Astrocyte (in vitro differentiated cells and primary cell): ENCODE data around the gene LZTFL1. TPM values are rescaled to one million over a fixed set of nuclear protein-coding genes. Genes with fewer than 3 reads are reported as not detected.

Source experiments
- DNase-seq: peaks from one replicate; pipeline ENCODE4 v3.0.0-alpha.2; 2010; ENCODE audit warnings: low read depth
- FAIRE-seq: peaks from 2 replicates; lab custom pipeline; 2011; peaks lifted over from hg19 to GRCh38; lab: Jason Lieb, UNC
- H2AFZ ChIP-seq: 2 replicates; pipeline ENCODE4 v1.6.0; 2012; ENCODE audit warnings: low read depth, low read length, inconsistent platforms
- H3K27ac ChIP-seq: 2 replicates; pipeline ENCODE4 v1.5.1; 2011; ENCODE audit warnings: low read depth, low read length, inconsistent platforms
- H3K27me3 ChIP-seq: 2 replicates; pipeline ENCODE4 v1.6.0; 2011; ENCODE audit warnings: low read length, inconsistent platforms; ENCODE audit not compliant: insufficient read depth
- H3K36me3 ChIP-seq: 2 replicates; pipeline ENCODE4 v1.5.1; 2011; ENCODE audit warnings: low read length, inconsistent platforms; ENCODE audit not compliant: insufficient read depth
- H3K4me1 ChIP-seq: 2 replicates; pipeline ENCODE4 v1.5.1; 2011; ENCODE audit warnings: low read length, inconsistent platforms; ENCODE audit not compliant: insufficient read depth
- H3K4me2 ChIP-seq: 2 replicates; pipeline ENCODE4 v1.6.0; 2012; ENCODE audit warnings: low read length, inconsistent platforms
- H3K4me3 ChIP-seq: 2 replicates; pipeline ENCODE4 v1.5.1; 2011; ENCODE audit warnings: low read depth, mild to moderate bottlenecking, low read length, inconsistent platforms; ENCODE audit not compliant: insufficient read depth
- H3K79me2 ChIP-seq: 2 replicates; pipeline ENCODE4 v1.6.0; 2012; ENCODE audit warnings: mild to moderate bottlenecking, low read length, inconsistent platforms; ENCODE audit not compliant: insufficient read depth
- H3K9ac ChIP-seq: 2 replicates; pipeline ENCODE4 v1.6.0; 2012; ENCODE audit warnings: mild to moderate bottlenecking, low read length, inconsistent platforms
- H3K9me3 ChIP-seq: 2 replicates; pipeline ENCODE4 v1.5.1; 2012; ENCODE audit warnings: low read depth, mild to moderate bottlenecking, low read length, inconsistent platforms; ENCODE audit not compliant: insufficient read depth
- H4K20me1 ChIP-seq: 2 replicates; pipeline ENCODE4 v1.6.0; 2012; ENCODE audit warnings: low read length, inconsistent platforms; ENCODE audit not compliant: insufficient read depth
- H3K27ac Mint-ChIP-seq: one replicate; pipeline ENCODE4 v1.8.0; 2021; ENCODE audit warnings: mild to moderate bottlenecking, mixed read lengths; ENCODE audit not compliant: unreplicated experiment
- H3K27me3 Mint-ChIP-seq: one replicate; pipeline ENCODE4 v1.8.0; 2021; ENCODE audit warnings: low read depth, mixed read lengths; ENCODE audit not compliant: unreplicated experiment
- H3K36me3 Mint-ChIP-seq: one replicate; pipeline ENCODE4 v1.8.0; 2021; ENCODE audit warnings: low read depth, mixed read lengths; ENCODE audit not compliant: unreplicated experiment
- H3K4me1 Mint-ChIP-seq: one replicate; pipeline ENCODE4 v1.8.0; 2021; ENCODE audit warnings: low read depth, mixed read lengths; ENCODE audit not compliant: unreplicated experiment
- H3K4me3 Mint-ChIP-seq: one replicate; pipeline ENCODE4 v1.8.0; 2021; ENCODE audit warnings: mild to moderate bottlenecking, moderate library complexity, mixed read lengths; ENCODE audit not compliant: unreplicated experiment
- H3K9me3 Mint-ChIP-seq: one replicate; pipeline ENCODE4 v1.8.0; 2021; ENCODE audit warnings: mild to moderate bottlenecking, mixed read lengths; ENCODE audit not compliant: unreplicated experiment
- EZH2 ChIP-seq: IDR thresholded peaks from 2 replicates; pipeline ENCODE4 v1.6.1; 2012; ENCODE audit warnings: mild to moderate bottlenecking, low read length, inconsistent platforms; ENCODE audit not compliant: insufficient read depth
- total RNA-seq: library from RNA; stranded (reverse); gene quantifications from 2 replicates; pipeline ENCODE4 v1.2.1, GENCODE V29; 2021
- TF ChIP-seq, protein P1 (sequence below): IDR thresholded peaks from 2 replicates; pipeline ENCODE4 v1.5.1; 2011; ENCODE audit warnings: low read depth, mild to moderate bottlenecking, inconsistent platforms, low read length, moderate library complexity; ENCODE audit not compliant: insufficient read depth

The LZTFL1 gene
- total RNA-seq, 1 donor from 2014 or later, result 20.6 TPM

DNA sequence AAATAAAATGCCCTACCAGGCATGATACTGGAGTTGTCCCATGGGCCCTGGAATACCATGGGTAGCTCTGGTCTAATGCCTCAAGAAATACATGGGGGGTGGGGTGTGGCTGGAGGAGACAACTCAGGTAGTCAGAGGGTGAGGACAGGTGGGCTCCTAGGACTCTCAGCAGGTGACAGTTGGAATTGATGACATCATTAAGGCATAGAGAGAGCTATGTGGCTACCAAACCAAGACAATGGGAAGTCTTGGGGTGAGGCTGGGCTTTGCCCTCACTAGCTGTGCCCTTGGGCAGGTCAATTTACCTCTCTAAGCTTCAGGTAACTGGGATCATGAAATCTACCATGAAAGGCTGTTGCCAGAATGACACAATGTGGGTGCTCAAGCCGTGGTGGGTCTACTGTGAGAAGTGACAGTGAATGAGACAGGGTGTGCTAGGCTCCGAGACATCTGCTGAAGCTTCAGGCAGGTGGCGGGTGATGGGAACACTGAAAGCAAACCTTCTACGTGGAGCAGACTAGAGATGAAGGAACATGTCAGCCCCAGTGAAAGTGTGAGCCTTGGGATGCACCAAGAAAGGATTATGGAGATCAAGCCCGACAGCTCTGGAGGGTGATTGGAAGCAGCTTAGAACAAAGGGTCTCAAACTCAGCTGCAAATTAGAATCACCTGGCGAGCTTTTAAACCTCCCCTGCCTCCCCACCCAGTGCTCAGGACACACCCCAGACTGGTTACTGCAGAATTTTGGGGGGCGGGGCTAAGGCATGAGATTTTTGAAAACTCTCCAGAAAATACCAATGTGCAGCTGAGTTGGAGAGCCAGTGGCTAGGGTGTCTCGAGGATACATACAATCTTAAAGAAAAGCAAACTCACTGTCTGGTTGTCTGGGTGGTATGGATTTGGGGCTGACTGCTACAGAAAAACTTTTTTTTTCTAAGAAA is 67.1 kb downstream of the LZTFL1 start:
- no peak overlapping the region for H3K4me2 ChIP-seq
- H3K27ac ChIP-seq, result no peak overlapping the region
- H3K4me1 ChIP-seq, result no peaks in the 10 kb centered on the region
- FAIRE-seq, result no peak
- peaks cover 1% of the 10 kb centered on the region for H3K36me3 Mint-ChIP-seq
- no peaks in the 10 kb centered on the region for H3K36me3 ChIP-seq
- no peak for DNase-seq
- H3K9me3 ChIP-seq, result no peaks in the 10 kb centered on the region
- peaks cover 67% of the 10 kb centered on the region for H3K27me3 Mint-ChIP-seq
- no peaks in the 10 kb centered on the region for H4K20me1 ChIP-seq
- no peak overlapping the region for H3K27ac Mint-ChIP-seq
- H3K27me3 ChIP-seq, result peaks cover 34% of the 10 kb centered on the region
- H2AFZ ChIP-seq, result no peak overlapping the region
- no peaks in the 10 kb centered on the region for H3K9me3 Mint-ChIP-seq
- H3K4me3 ChIP-seq, result no peak overlapping the region
- H3K4me3 Mint-ChIP-seq, result no peak overlapping the region
- H3K9ac ChIP-seq, result no peak overlapping the region
- no peaks in the 10 kb centered on the region for H3K4me1 Mint-ChIP-seq
- TF ChIP-seq EZH2, result no peak
- TF ChIP-seq, protein P1, sequence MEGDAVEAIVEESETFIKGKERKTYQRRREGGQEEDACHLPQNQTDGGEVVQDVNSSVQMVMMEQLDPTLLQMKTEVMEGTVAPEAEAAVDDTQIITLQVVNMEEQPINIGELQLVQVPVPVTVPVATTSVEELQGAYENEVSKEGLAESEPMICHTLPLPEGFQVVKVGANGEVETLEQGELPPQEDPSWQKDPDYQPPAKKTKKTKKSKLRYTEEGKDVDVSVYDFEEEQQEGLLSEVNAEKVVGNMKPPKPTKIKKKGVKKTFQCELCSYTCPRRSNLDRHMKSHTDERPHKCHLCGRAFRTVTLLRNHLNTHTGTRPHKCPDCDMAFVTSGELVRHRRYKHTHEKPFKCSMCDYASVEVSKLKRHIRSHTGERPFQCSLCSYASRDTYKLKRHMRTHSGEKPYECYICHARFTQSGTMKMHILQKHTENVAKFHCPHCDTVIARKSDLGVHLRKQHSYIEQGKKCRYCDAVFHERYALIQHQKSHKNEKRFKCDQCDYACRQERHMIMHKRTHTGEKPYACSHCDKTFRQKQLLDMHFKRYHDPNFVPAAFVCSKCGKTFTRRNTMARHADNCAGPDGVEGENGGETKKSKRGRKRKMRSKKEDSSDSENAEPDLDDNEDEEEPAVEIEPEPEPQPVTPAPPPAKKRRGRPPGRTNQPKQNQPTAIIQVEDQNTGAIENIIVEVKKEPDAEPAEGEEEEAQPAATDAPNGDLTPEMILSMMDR, result no peak
- H3K79me2 ChIP-seq, result no peaks in the 10 kb centered on the region

DNA sequence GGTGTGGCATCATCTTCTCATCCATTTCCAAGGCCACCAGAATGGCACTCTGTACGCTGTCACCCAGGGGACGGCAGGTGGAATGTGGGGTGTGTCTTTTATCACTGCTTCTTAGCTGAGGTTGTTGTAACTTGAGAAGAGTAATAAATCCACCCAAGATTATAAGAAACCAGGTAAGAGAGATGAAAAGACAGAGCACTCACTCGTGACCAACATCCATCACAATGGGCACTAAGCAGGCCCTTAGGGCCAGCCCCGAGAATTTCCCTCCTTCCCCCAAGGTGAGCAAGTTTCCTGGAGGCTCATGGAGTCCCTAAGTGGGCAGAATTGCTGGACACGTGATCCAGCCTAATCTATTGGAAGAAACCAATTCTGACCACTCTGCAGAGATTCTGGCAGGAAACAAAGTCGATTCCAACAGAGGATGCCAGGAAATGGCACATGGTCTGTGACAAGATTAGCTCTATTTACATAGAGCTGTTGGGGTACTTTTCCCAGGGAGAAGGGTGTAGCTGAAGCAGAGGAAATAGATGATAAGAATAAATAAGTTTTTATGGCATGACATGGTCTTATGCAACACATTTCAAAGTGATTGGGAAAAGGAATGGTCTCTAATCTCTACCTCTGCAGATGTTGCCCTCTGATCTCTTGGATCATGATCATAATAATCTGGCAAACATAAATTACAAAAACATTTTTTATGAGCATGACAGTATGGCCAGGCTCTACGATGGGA is 68.0 kb downstream of the LZTFL1 start:
- TF ChIP-seq, protein P1, result no peak
- TF ChIP-seq EZH2, result no peak
- Mint-ChIP-seq H3K36me3 (peaks cover 1% of the 10 kb centered on the region), H3K27me3 (peaks cover 66% of the 10 kb centered on the region), H3K27ac (no peak overlapping the region), H3K9me3 (no peaks in the 10 kb centered on the region), H3K4me1 (no peaks in the 10 kb centered on the region), H3K4me3 (no peak overlapping the region)
- Histone ChIP-seq H4K20me1 (no peaks in the 10 kb centered on the region), H3K27ac (no peak overlapping the region), H3K36me3 (no peaks in the 10 kb centered on the region), H3K4me1 (no peaks in the 10 kb centered on the region), H3K79me2 (no peaks in the 10 kb centered on the region), H3K9ac (no peak overlapping the region), H3K4me3 (no peak overlapping the region), H3K27me3 (peaks cover 35% of the 10 kb centered on the region), H3K9me3 (no peaks in the 10 kb centered on the region), H3K4me2 (no peak overlapping the region), H2AFZ (no peak overlapping the region)
- DNase-seq, result no peak
- no peak for FAIRE-seq

Other genes with a start within 250 kb of the LZTFL1 start
- 27.2 and 28.4 TPM in 2 replicates for gene LIMD1, start 247.4 kb downstream of the LZTFL1 start, total RNA-seq
- gene SACM1L, start 152.7 kb downstream of the LZTFL1 start, total RNA-seq, result 39.4 and 41.2 TPM in 2 replicates
- gene SLC6A20, start 45.6 kb downstream of the LZTFL1 start, total RNA-seq, result not detected in 2 replicates
- not detected in 2 replicates for gene CCR9, start 44.4 kb upstream of the LZTFL1 start, total RNA-seq
- not detected in 2 replicates for gene CXCR6, start 101.3 kb upstream of the LZTFL1 start, total RNA-seq
- gene FYCO1, start 153.7 kb upstream of the LZTFL1 start, total RNA-seq, result 19.7 and 20.9 TPM in 2 replicates
- gene XCR1, start 185.4 kb upstream of the LZTFL1 start, total RNA-seq, result not detected in 2 replicates